AG04450 (cell line): ENCODE data around the gene NR1I2. TPM values are rescaled to one million over a fixed set of nuclear protein-coding genes. Genes with fewer than 3 reads are reported as not detected.

ENCODE experiments used
- CTCF ChIA-PET: fragments of 300-600, 350-600 bp; formaldehyde crosslinking; extraction: SDS; loops from one replicate; lab custom pipeline; 2022; ENCODE audit warnings: antibody characterized with exemption, inconsistent platforms; lab: Charles Lee
- POLR2A ChIA-PET: fragments of 350-600 bp; formaldehyde crosslinking; extraction: SDS; loops from one replicate; lab custom pipeline; 2021; ENCODE audit warnings: antibody characterized with exemption, inconsistent platforms; lab: Yijun Ruan, JAX
- DNase-seq: peaks from one replicate; pipeline ENCODE4 v3.0.0-alpha.2; 2011; ENCODE audit warnings: low read depth, low spot score
- H3K27ac ChIP-seq: one replicate; pipeline ENCODE4 v1.5.1; 2012; ENCODE audit warnings: low read depth, low read length, control low read depth
- H3K27me3 ChIP-seq: one replicate; pipeline ENCODE4 v1.6.0; 2012; ENCODE audit warnings: low read length; ENCODE audit not compliant: control insufficient read depth, insufficient read depth
- H3K4me3 ChIP-seq: 2 replicates; pipeline ENCODE4 v1.5.1; 2011; ENCODE audit warnings: mild to moderate bottlenecking, low read depth, low read length, control low read depth
- H3K9me3 ChIP-seq: 2 replicates; pipeline ENCODE4 v1.5.1; 2012; ENCODE audit warnings: low read length; ENCODE audit not compliant: control insufficient read depth, insufficient read depth
- polyA plus RNA-seq: library from polyadenylated mRNA; depleted of rRNA; stranded (reverse); fragments of >200 nt; gene quantifications from 2 replicates; pipeline ENCODE4 v1.2.3, GENCODE V29; 2011
- TF ChIP-seq, protein P1 (sequence below): IDR thresholded peaks from 2 replicates; pipeline ENCODE4 v1.5.1; 2011; ENCODE audit warnings: low read depth, low read length, control low read depth, inconsistent platforms

NR1I2 gene
- polyA plus RNA-seq, 1 experiment = not detected

- ChIA-PET CTCF (no interaction called here), POLR2A (no interaction called here)
- Histone ChIP-seq H3K4me3 (no peak overlapping the region), H3K27me3 (peaks cover 10% of the 10 kb centered on the region), H3K27ac (no peak overlapping the region), H3K9me3 (no peaks in the 10 kb centered on the region)
- TF ChIP-seq, protein P1, sequence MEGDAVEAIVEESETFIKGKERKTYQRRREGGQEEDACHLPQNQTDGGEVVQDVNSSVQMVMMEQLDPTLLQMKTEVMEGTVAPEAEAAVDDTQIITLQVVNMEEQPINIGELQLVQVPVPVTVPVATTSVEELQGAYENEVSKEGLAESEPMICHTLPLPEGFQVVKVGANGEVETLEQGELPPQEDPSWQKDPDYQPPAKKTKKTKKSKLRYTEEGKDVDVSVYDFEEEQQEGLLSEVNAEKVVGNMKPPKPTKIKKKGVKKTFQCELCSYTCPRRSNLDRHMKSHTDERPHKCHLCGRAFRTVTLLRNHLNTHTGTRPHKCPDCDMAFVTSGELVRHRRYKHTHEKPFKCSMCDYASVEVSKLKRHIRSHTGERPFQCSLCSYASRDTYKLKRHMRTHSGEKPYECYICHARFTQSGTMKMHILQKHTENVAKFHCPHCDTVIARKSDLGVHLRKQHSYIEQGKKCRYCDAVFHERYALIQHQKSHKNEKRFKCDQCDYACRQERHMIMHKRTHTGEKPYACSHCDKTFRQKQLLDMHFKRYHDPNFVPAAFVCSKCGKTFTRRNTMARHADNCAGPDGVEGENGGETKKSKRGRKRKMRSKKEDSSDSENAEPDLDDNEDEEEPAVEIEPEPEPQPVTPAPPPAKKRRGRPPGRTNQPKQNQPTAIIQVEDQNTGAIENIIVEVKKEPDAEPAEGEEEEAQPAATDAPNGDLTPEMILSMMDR = no peak
- DNase-seq = no peak
These were observed 38.0 kb upstream of the NR1I2 start for GRCh38 chr3:119743921-119744320.

- Histone ChIP-seq H3K27ac (no peak overlapping the region), H3K27me3 (peaks cover 7% of the 10 kb centered on the region), H3K9me3 (no peaks in the 10 kb centered on the region), H3K4me3 (no peak overlapping the region)
- ChIA-PET CTCF (interaction anchor here (0.5 kb wide), 1 partner anchor 544 kb away, joined by 3 read pairs; no protein-coding TSS in a partner anchor), POLR2A (no interaction called here)
- TF ChIP-seq, protein P1 = no peak
- DNase-seq = no peak
These were observed 36.0 kb upstream of the NR1I2 start for GRCh38 chr3:119745942-119746341.

GRCh38 chr3:119746423-119746822 lies 35.5 kb upstream of the NR1I2 start:
- Histone ChIP-seq H3K27me3 (peaks cover 7% of the 10 kb centered on the region), H3K27ac (no peak overlapping the region), H3K9me3 (no peaks in the 10 kb centered on the region), H3K4me3 (no peak overlapping the region)
- ChIA-PET POLR2A (no interaction called here), CTCF (interaction anchor here (0.5 kb wide), 1 partner anchor 544 kb away, joined by 3 read pairs; no protein-coding TSS in a partner anchor)
- DNase-seq = no peak
- TF ChIP-seq, protein P1 = no peak

DNA sequence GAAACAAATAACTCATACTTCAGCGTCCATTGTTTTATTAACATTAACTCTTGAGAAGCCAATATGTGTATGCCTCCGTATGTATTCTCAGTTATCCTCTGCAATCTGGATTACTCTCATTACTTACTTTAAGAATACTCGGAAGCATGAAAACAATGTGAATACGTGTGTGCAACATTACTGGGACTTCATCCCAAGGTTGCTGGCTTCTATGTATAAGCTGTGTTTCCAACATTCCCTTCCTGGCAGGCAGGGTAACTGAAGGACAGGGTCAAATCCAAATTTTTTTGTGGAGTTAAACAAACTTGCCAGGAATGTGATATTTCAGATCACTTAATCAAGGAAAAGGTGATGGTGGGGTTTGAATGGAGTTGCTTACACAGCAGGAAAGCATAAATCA lies 34.5 kb upstream of the NR1I2 start:
- ChIA-PET CTCF (no interaction called here), POLR2A (no interaction called here)
- TF ChIP-seq, protein P1 = no peak
- H3K27me3 ChIP-seq = peaks cover 4% of the 10 kb centered on the region
- no peak for DNase-seq
- H3K9me3 ChIP-seq = no peaks in the 10 kb centered on the region
- H3K4me3 ChIP-seq = no peak overlapping the region
- H3K27ac ChIP-seq = no peak overlapping the region

DNA sequence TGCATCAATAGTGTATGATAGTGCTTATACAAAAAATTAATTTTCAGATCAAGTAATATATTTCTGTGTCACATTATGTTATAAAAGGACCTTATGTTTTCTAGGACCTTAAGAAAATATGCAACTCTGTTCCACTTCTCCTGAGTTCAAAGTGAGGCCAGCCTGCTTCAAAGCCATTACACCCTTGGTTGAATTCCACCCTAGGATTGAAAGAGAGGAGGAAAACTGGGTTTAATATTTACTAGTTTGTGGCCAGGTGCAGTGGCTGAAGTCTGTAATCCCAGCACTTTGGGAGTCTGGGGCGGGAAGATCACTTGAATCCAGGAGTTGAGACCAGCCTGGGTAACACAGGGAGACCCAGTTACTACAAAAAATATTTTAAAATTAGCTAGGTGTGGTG lies 32.9 kb upstream of the NR1I2 start:
- TF ChIP-seq, protein P1 = no peak
- Histone ChIP-seq H3K4me3 (no peak overlapping the region), H3K9me3 (no peaks in the 10 kb centered on the region), H3K27me3 (peaks cover 4% of the 10 kb centered on the region), H3K27ac (no peak overlapping the region)
- no peak for DNase-seq
- ChIA-PET POLR2A (no interaction called here), CTCF (no interaction called here)
